Ectodermal cell (in vitro differentiated cells): Measurements from ENCODE around the gene ELL3.
"Not testable (repeated sequence)": the region's sequence is repeated elsewhere in the genome, so short reads cannot be mapped to it uniquely, and the experiment has no call there.

Experiments used
- H3K27ac ChIP-seq: 2 replicates; pipeline ENCODE4 v1.7.0; 2013; ENCODE audit warnings: mild to moderate bottlenecking, low read depth, low read length; ENCODE audit not compliant: insufficient read depth, poor library complexity, severe bottlenecking
- H3K27me3 ChIP-seq: 2 replicates; pipeline ENCODE4 v1.7.0; 2013; ENCODE audit warnings: mild to moderate bottlenecking, low read length; ENCODE audit not compliant: insufficient read depth, control insufficient read depth, poor library complexity, severe bottlenecking
- H3K36me3 ChIP-seq: one replicate; pipeline ENCODE4 v1.7.0; 2013; ENCODE audit warnings: low read length; ENCODE audit not compliant: control insufficient read depth, insufficient read depth
- H3K4me1 ChIP-seq: one replicate; pipeline ENCODE4 v1.7.0; 2013; ENCODE audit warnings: low read length; ENCODE audit not compliant: control insufficient read depth, insufficient read depth
- H3K4me3 ChIP-seq: 2 replicates; pipeline ENCODE4 v1.7.0; 2013; ENCODE audit warnings: low read depth, low read length, control low read depth; ENCODE audit not compliant: insufficient read depth
- H3K9me3 ChIP-seq: 2 replicates; pipeline ENCODE4 v1.7.0; 2013; ENCODE audit warnings: mild to moderate bottlenecking, low read length, moderate library complexity; ENCODE audit not compliant: control insufficient read depth
- WGBS, 2 experiments: methylation state at CpG; one replicate each; pipeline ENCODE4 v1.1.7; 2013; ENCODE audit warnings: missing lambda C conversion rate in 2 of 2; 5-methylcytosine and 5-hydroxymethylcytosine counted together

The ELL3 gene

GRCh38 chr15:43769584-43770228 lies 7.1 kb downstream of the ELL3 start:
- Histone ChIP-seq H3K36me3 (peaks cover 70% of the 10 kb centered on the region), H3K9me3 (no peaks in the 10 kb centered on the region)

DNA sequence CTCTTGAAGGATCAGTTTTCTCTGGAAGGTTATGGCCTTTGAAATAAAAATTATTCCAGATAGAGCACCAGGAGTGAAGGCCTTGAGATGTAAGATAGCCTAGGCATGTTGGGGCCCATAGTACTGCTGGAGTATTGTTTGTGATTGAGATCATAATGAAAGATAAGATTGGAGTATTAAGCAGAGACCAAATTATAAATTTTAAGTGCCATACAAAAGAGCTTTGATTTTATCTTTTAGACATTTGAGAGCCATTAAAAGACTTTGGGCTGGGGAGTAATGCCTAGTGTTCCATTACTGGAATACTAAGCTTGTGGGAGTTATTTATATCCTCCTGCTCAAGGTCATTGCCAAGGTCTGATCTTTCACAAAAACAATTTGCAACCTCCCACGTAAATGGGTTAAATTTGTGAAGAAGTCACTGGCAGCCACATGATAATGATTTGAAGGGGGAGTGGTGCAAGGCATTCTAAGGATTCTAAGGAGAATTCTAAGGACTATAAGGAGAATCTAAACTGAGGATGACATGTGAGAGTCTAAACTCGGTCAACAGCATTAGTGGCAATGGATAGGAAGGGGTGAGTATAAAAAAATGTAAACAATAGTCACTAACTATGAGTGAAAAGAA lies 12.8 kb downstream of the ELL3 start:
- WGBS, 2 experiments, result 97 to 99% methylated on average over 2 of the region's 2 CpGs
- no peaks in the 10 kb centered on the region for H3K4me1 ChIP-seq
- H3K4me3 ChIP-seq, result no peak overlapping the region
- H3K9me3 ChIP-seq, result no peaks in the 10 kb centered on the region
- peaks cover 77% of the 10 kb centered on the region for H3K36me3 ChIP-seq
- no peaks in the 10 kb centered on the region for H3K27me3 ChIP-seq
- H3K27ac ChIP-seq, result no peak overlapping the region

More at GRCh38 chr15:43769584-43770228, 7.1 kb downstream of the ELL3 start:
- no peaks in the 10 kb centered on the region for H3K4me1 ChIP-seq
- WGBS, 2 experiments, result 65 to 74% methylated on average over 3 to 5 of the region's 5 CpGs
- H3K27ac ChIP-seq, result no peak overlapping the region
- H3K4me3 ChIP-seq, result no peak overlapping the region
- H3K27me3 ChIP-seq, result no peaks in the 10 kb centered on the region

DNA sequence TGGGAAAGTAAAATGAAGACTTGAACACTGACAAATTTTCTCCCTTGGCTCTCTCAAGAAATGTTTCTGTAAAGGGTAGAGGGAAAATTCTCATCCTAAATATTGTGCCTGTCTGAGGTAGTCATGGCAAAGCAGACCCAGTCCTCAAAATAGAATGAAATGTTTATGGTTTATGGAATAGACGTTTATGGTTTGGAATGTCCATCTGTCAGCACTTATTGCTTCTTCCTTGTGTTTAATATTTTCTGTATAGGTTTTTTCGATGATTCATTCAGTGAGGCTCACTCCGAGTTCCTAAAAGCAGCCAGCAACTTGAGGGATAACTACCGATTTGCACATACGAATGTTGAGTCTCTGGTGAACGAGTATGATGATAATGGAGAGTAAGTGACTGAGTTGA lies 13.9 kb downstream of the ELL3 start:
- peaks cover 71% of the 10 kb centered on the region for H3K36me3 ChIP-seq
- no peaks in the 10 kb centered on the region for H3K9me3 ChIP-seq
- H3K4me3 ChIP-seq, result no peak overlapping the region
- H3K27ac ChIP-seq, result no peak overlapping the region
- no peaks in the 10 kb centered on the region for H3K4me1 ChIP-seq
- no peaks in the 10 kb centered on the region for H3K27me3 ChIP-seq
- 93 to 96% methylated on average over 6 of the region's 6 CpGs for WGBS, 2 experiments

- 92 to 95% methylated on average over 6 of the region's 6 CpGs for WGBS, 2 experiments
- no peaks in the 10 kb centered on the region for H3K4me1 ChIP-seq
- H3K27ac ChIP-seq, result no peak overlapping the region
- no peaks in the 10 kb centered on the region for H3K27me3 ChIP-seq
- peaks cover 20% of the 10 kb centered on the region for H3K36me3 ChIP-seq
- no peaks in the 10 kb centered on the region for H3K9me3 ChIP-seq
- no peak overlapping the region for H3K4me3 ChIP-seq
Observed at GRCh38 chr15:43751885-43752284, 24.9 kb downstream of the ELL3 start.

DNA sequence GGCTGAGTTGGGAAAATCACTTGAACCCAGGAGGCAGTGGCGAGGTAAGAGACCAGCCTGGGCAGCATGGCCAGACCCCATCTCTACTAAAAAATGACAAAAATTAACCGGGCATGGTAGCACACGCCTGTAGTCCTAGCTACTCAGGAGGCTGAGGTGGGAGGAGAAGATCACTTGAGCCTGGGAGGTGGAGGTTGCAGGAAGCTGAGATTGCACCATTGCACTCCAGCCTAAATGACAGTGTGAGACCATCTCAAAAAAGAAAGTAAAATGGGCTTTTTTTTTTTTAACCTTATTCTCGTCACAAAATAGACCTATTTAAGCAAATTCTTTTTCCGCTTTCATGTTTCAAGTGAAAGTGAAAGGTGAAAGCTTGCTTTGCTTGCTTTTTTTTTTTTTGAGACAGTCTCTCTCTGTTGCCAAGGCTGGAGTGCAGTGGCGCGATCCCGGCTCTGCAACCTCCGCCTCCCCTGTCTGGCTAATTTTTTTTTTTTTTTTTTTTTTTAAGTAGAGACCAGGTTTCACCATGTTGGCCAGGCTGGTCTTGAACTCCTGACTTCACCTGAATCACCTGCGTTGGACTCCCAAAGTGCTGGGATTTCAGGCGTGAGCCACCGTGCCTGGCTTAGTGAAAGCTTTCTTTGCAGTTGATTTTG lies 26.9 kb downstream of the ELL3 start:
- Histone ChIP-seq H3K9me3 (no peaks in the 10 kb centered on the region), H3K4me1 (no peaks in the 10 kb centered on the region), H3K36me3 (peaks cover 5% of the 10 kb centered on the region), H3K4me3 (no peak overlapping the region), H3K27me3 (no peaks in the 10 kb centered on the region), H3K27ac (no peak overlapping the region)
- 91 to 95% methylated on average over 12 of the region's 12 CpGs for WGBS, 2 experiments

- no peak overlapping the region for H3K27ac ChIP-seq
- 88 to 89% methylated on average over 2 to 3 of the region's 3 CpGs for WGBS, 2 experiments
- H3K36me3 ChIP-seq, result peaks cover under 1% of the 10 kb centered on the region
- H3K27me3 ChIP-seq, result no peaks in the 10 kb centered on the region
- H3K9me3 ChIP-seq, result no peaks in the 10 kb centered on the region
- H3K4me1 ChIP-seq, result no peaks in the 10 kb centered on the region
- peak overlapping the region; percentile 74 for H3K4me3 ChIP-seq
Observed at GRCh38 chr15:43748376-43748775, 28.4 kb downstream of the ELL3 start.

GRCh38 chr15:43746903-43747309 lies 29.9 kb downstream of the ELL3 start:
- 0 to 1% methylated on average over 11 to 12 of the region's 12 CpGs for WGBS, 2 experiments
- H3K4me1 ChIP-seq, H3K9me3 ChIP-seq, H3K36me3 ChIP-seq, H3K27me3 ChIP-seq: not testable (repeated sequence)
- peak overlapping the region; percentile 76 for H3K27ac ChIP-seq
- peak overlapping the region; percentile 74 for H3K4me3 ChIP-seq

GRCh38 chr15:43746245-43746902 lies 30.4 kb downstream of the ELL3 start, which contains the start of gene PDIA3:
Gene PDIA3 (plus strand): TSS chr15:43746438. CDS start chr15:43746540, 102 bp downstream.
- H3K4me3 ChIP-seq, result peak within 1 kb of the TSS; percentile 74
- H3K27me3 ChIP-seq, H3K36me3 ChIP-seq, H3K4me1 ChIP-seq, H3K9me3 ChIP-seq: not testable (repeated sequence)
- WGBS, 2 experiments, result 0% methylated on average over 84 of the region's 84 CpGs
- peak within 1 kb of the TSS; percentile 76 for H3K27ac ChIP-seq

- H3K4me1 ChIP-seq, result no peaks in the 10 kb centered on the region
- no peaks in the 10 kb centered on the region for H3K9me3 ChIP-seq
- no peak overlapping the region for H3K4me3 ChIP-seq
- H3K27ac ChIP-seq, result no peak overlapping the region
- no peaks in the 10 kb centered on the region for H3K27me3 ChIP-seq
- H3K36me3 ChIP-seq, result no peaks in the 10 kb centered on the region
- 79 to 84% methylated on average over 6 of the region's 6 CpGs for WGBS, 2 experiments
Observed at GRCh38 chr15:43735416-43735815, 41.4 kb downstream of the ELL3 start.
